ENCODE data around the gene SEC63. TPM values are rescaled to one million over a fixed set of nuclear protein-coding genes. Genes with fewer than 3 reads are reported as not detected.

SEC63 gene
- total RNA-seq, 1 donor from 2014 or later, result 19.2 TPM

Other genes starting within 250 kb of the SEC63 start
- not detected in 2 replicates for gene SCML4, start 133.9 kb downstream of the SEC63 start, total RNA-seq
- gene OSTM1, start 116.5 kb upstream of the SEC63 start, total RNA-seq, result 31.1 and 37.1 TPM in 2 replicates
- gene NR2E1, start 207.8 kb upstream of the SEC63 start, total RNA-seq, result not detected in 2 replicates

Measured in dermis blood vessel endothelial cell (primary cell).